Neural progenitor cell (in vitro differentiated cells): ENCODE measurements around the gene PBX4. TPM values are rescaled to one million over a fixed set of nuclear protein-coding genes. Genes with fewer than 3 reads are reported as not detected.

Experiments
- DNase-seq: peaks from one replicate; pipeline ENCODE4 v3.0.0-alpha.2; 2016; ENCODE audit warnings: low spot score
- H2AFZ ChIP-seq: fragments of 200-600 bp; sonication (generic); replicated peaks from 2 replicates; pipeline ENCODE4 v1.6.1; 2016; ENCODE audit warnings: antibody characterized with exemption
- H3F3A ChIP-seq: fragments of 200-600 bp; sonication (generic); 2 replicates; pipeline ENCODE4 v1.6.1; 2016; ENCODE audit warnings: antibody characterized with exemption, low read depth
- H3K27ac ChIP-seq: fragments of 200-600 bp; sonication (generic); 2 replicates; pipeline ENCODE4 v1.5.1; 2016; ENCODE audit warnings: mild to moderate bottlenecking
- H3K27me3 ChIP-seq: fragments of 200-600 bp; sonication (generic); 2 replicates; pipeline ENCODE4 v1.6.1; 2016; ENCODE audit warnings: mild to moderate bottlenecking, moderate library complexity
- H3K36me3 ChIP-seq: fragments of 200-600 bp; sonication (generic); 2 replicates; pipeline ENCODE4 v1.5.1; 2016
- H3K4me1 ChIP-seq: fragments of 200-600 bp; sonication (generic); 2 replicates; pipeline ENCODE4 v1.6.1; 2016; ENCODE audit warnings: mixed run types
- H3K4me2 ChIP-seq: fragments of 200-600 bp; sonication (generic); 2 replicates; pipeline ENCODE4 v1.6.1; 2016
- H3K4me3 ChIP-seq: fragments of 200-600 bp; sonication (generic); 2 replicates; pipeline ENCODE4 v1.5.1; 2016
- H3K79me2 ChIP-seq: fragments of 200-600 bp; sonication (generic); 2 replicates; pipeline ENCODE4 v1.6.1; 2016; ENCODE audit warnings: low read depth
- H3K9ac ChIP-seq: fragments of 200-600 bp; sonication (generic); 2 replicates; pipeline ENCODE4 v1.6.1; 2016
- H3K9me3 ChIP-seq: fragments of 200-600 bp; sonication (generic); 2 replicates; pipeline ENCODE4 v1.5.1; 2016; ENCODE audit warnings: low read depth
- H4K20me1 ChIP-seq: fragments of 200-600 bp; sonication (generic); 2 replicates; pipeline ENCODE4 v1.6.1; 2016; ENCODE audit warnings: low read depth
- H3K27ac Mint-ChIP-seq: 3 replicates; pipeline ENCODE4 v1.8.0; 2021; ENCODE audit warnings: mixed read lengths
- H3K27me3 Mint-ChIP-seq: 2 replicates; pipeline ENCODE4 v1.8.0; 2022; ENCODE audit warnings: low read depth, mild to moderate bottlenecking, inconsistent platforms, moderate library complexity, mixed read lengths; ENCODE audit not compliant: insufficient read depth
- H3K36me3 Mint-ChIP-seq: 3 replicates; pipeline ENCODE4 v1.8.0; 2021; ENCODE audit warnings: mixed read lengths
- H3K4me1 Mint-ChIP-seq: 3 replicates; pipeline ENCODE4 v1.8.0; 2021; ENCODE audit warnings: mixed read lengths
- H3K4me3 Mint-ChIP-seq: 3 replicates; pipeline ENCODE4 v1.8.0; 2021; ENCODE audit warnings: mild to moderate bottlenecking, moderate library complexity, mixed read lengths
- H3K9me3 Mint-ChIP-seq: 3 replicates; pipeline ENCODE4 v1.8.0; 2020; ENCODE audit warnings: mixed read lengths
- EZH2 ChIP-seq: fragments of 200-600 bp; sonication (generic); IDR thresholded peaks from 2 replicates; pipeline ENCODE4 v1.6.1; 2017; ENCODE audit warnings: antibody characterized with exemption, mild to moderate bottlenecking, moderate library complexity
- EZH2phosphoT487 ChIP-seq: fragments of 200-600 bp; sonication (generic); IDR thresholded peaks from 2 replicates; pipeline ENCODE4 v1.6.1; 2017; ENCODE audit warnings: antibody characterized with exemption
- total RNA-seq: library from RNA; depleted of rRNA; stranded (reverse); fragments of >200 nt; gene quantifications from 2 replicates; pipeline ENCODE4 v1.2.3, GENCODE V29; 2015; ENCODE audit warnings: low replicate concordance
- TF ChIP-seq, protein P1 (sequence below): fragments of 200-600 bp; sonication (generic); IDR thresholded peaks from 2 replicates; pipeline ENCODE4 v1.5.1; 2017; ENCODE audit warnings: antibody characterized with exemption, mild to moderate bottlenecking

Gene PBX4
- total RNA-seq, 1 donor from 2014 or later: 3.2 TPM

DNA sequence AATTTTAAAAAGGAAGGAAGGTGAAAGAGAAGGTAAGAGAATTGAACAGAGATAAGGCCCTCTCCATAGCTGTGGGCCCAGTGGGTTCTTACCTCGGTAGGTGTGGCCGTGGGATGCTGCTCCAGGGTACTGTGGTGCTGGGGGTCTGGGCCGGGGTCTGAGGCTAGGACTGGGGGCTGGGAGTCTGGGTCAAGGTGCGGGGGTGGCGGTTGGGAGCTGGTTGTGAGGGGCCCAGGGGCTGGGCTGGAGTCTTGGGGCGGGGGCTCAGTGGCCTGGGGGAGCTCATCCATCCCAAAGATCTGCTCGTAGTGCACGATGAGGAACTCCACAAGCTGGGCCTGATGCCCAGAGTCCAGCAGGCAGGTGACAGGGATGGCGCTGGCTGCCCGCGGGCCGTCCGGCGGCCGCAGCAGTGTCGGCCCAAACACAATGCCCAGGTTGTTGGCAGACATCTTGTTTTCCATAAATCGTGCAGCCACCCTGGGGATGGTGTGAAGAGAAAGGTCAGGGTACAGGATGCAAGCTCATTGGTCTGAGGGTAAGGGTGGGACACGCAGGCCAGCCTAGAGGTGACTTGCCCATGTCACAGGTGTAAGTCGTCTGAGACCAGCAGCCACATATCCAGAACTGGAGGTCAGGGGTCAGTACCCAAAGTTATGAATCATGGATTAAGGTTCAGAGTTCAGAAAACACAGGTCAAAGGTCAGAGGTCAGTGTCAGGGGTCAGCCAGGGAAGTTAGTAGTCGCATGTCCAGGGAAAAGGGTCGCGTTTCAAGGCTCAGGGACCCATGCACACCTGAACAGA, 15.4 kb upstream of the PBX4 start:
- H3K9me3 Mint-ChIP-seq: no peaks in the 10 kb centered on the region
- H3K27ac ChIP-seq: no peak overlapping the region
- no peak overlapping the region for H2AFZ ChIP-seq

DNA sequence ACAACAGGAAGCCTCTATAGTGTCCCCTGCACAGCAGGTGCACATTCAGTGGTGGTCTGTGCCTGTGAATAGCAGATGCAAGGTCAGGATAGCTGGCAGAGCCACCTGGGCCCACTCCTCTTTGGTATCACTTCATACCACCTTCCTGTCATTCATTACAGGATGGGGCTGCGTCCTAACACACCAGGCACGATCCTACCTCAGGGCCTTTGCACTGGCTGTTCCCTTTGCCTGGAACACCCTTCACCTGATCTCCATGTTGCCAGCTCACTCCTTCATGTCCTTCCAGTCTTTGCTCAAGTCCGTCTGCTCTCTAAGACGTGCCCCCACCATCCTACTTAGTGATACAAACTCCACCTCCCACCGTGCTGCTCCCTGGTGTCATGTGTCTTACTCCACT, 14.2 kb upstream of the PBX4 start:
- no peak overlapping the region for H3K4me2 ChIP-seq
- no peak overlapping the region for H3K27ac ChIP-seq
- no peak for DNase-seq
- TF ChIP-seq, protein P1, sequence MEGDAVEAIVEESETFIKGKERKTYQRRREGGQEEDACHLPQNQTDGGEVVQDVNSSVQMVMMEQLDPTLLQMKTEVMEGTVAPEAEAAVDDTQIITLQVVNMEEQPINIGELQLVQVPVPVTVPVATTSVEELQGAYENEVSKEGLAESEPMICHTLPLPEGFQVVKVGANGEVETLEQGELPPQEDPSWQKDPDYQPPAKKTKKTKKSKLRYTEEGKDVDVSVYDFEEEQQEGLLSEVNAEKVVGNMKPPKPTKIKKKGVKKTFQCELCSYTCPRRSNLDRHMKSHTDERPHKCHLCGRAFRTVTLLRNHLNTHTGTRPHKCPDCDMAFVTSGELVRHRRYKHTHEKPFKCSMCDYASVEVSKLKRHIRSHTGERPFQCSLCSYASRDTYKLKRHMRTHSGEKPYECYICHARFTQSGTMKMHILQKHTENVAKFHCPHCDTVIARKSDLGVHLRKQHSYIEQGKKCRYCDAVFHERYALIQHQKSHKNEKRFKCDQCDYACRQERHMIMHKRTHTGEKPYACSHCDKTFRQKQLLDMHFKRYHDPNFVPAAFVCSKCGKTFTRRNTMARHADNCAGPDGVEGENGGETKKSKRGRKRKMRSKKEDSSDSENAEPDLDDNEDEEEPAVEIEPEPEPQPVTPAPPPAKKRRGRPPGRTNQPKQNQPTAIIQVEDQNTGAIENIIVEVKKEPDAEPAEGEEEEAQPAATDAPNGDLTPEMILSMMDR: no peak
- TF ChIP-seq EZH2 (no peak), EZH2phosphoT487 (no peak)
- H3K9me3 Mint-ChIP-seq: no peaks in the 10 kb centered on the region
- H3K9ac ChIP-seq: no peak overlapping the region
- H2AFZ ChIP-seq: no peak overlapping the region
- H3F3A ChIP-seq: peaks cover 3% of the 10 kb centered on the region
- H3K4me3 ChIP-seq: no peak overlapping the region
- no peak overlapping the region for H3K4me3 Mint-ChIP-seq
- H3K27me3 Mint-ChIP-seq: peaks cover 4% of the 10 kb centered on the region
- H3K36me3 Mint-ChIP-seq: peaks cover 18% of the 10 kb centered on the region
- H4K20me1 ChIP-seq: no peaks in the 10 kb centered on the region
- H3K4me1 Mint-ChIP-seq: peaks cover 2% of the 10 kb centered on the region
- H3K79me2 ChIP-seq: peaks cover 3% of the 10 kb centered on the region
- no peaks in the 10 kb centered on the region for H3K27me3 ChIP-seq
- no peaks in the 10 kb centered on the region for H3K36me3 ChIP-seq
- no peak overlapping the region for H3K27ac Mint-ChIP-seq
- H3K4me1 ChIP-seq: no peaks in the 10 kb centered on the region
- H3K9me3 ChIP-seq: no peaks in the 10 kb centered on the region

More for the DNA sequence above, 15.4 kb upstream of the PBX4 start:
- Histone ChIP-seq H3K9ac (no peak overlapping the region), H3F3A (peaks cover under 1% of the 10 kb centered on the region), H3K27me3 (no peaks in the 10 kb centered on the region), H3K79me2 (no peaks in the 10 kb centered on the region), H3K4me1 (no peaks in the 10 kb centered on the region), H3K4me2 (no peak overlapping the region), H3K36me3 (no peaks in the 10 kb centered on the region), H3K9me3 (no peaks in the 10 kb centered on the region), H4K20me1 (no peaks in the 10 kb centered on the region), H3K4me3 (no peak overlapping the region)
- H3K4me3 Mint-ChIP-seq: no peak overlapping the region
- no peak overlapping the region for H3K27ac Mint-ChIP-seq
- DNase-seq: no peak
- peaks cover 4% of the 10 kb centered on the region for H3K27me3 Mint-ChIP-seq
- peaks cover 18% of the 10 kb centered on the region for H3K36me3 Mint-ChIP-seq
- TF ChIP-seq EZH2phosphoT487 (no peak), EZH2 (no peak)
- TF ChIP-seq, protein P1: no peak
- peaks cover under 1% of the 10 kb centered on the region for H3K4me1 Mint-ChIP-seq

DNA sequence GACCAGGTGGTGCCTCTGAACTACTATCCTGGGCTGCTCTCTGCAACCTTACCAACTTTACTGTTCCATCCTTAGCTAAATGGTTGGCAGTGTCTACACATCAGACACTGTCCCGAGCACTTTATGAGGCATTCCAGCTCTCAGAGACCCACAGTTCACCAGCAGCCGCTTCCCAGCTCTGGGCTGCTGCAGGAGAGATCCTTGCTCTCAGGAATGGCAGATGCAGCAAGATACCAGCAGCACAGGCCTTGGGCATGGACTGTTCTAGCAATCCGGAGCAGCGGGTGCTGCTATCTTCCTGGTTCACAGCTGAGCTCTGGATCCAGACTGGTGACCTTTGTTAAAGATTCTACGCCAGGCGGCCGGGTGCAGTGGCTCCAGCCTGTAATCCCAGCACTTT, 12.9 kb upstream of the PBX4 start:
- H3K9me3 Mint-ChIP-seq: no peaks in the 10 kb centered on the region
- peaks cover 18% of the 10 kb centered on the region for H3K36me3 Mint-ChIP-seq
- Histone ChIP-seq H2AFZ (no peak overlapping the region), H3K4me3 (no peak overlapping the region), H3K4me1 (peaks cover 2% of the 10 kb centered on the region), H3K36me3 (no peaks in the 10 kb centered on the region), H3K9ac (no peak overlapping the region), H3K4me2 (no peak overlapping the region), H3F3A (peaks cover 3% of the 10 kb centered on the region), H3K27ac (no peak overlapping the region), H3K79me2 (peaks cover 16% of the 10 kb centered on the region), H4K20me1 (peaks cover 5% of the 10 kb centered on the region), H3K9me3 (no peaks in the 10 kb centered on the region), H3K27me3 (no peaks in the 10 kb centered on the region)
- peaks cover 10% of the 10 kb centered on the region for H3K27me3 Mint-ChIP-seq
- no peak for DNase-seq
- peaks cover 11% of the 10 kb centered on the region for H3K4me1 Mint-ChIP-seq
- TF ChIP-seq, protein P1: no peak
- TF ChIP-seq EZH2 (no peak), EZH2phosphoT487 (no peak)
- no peak overlapping the region for H3K4me3 Mint-ChIP-seq
- no peak overlapping the region for H3K27ac Mint-ChIP-seq
